Measurements from ENCODE around the gene PRADC1.
"Not testable (repeated sequence)": the region's sequence is repeated elsewhere in the genome, so short reads cannot be mapped to it uniquely, and the experiment has no call there.

Gene PRADC1

DNA sequence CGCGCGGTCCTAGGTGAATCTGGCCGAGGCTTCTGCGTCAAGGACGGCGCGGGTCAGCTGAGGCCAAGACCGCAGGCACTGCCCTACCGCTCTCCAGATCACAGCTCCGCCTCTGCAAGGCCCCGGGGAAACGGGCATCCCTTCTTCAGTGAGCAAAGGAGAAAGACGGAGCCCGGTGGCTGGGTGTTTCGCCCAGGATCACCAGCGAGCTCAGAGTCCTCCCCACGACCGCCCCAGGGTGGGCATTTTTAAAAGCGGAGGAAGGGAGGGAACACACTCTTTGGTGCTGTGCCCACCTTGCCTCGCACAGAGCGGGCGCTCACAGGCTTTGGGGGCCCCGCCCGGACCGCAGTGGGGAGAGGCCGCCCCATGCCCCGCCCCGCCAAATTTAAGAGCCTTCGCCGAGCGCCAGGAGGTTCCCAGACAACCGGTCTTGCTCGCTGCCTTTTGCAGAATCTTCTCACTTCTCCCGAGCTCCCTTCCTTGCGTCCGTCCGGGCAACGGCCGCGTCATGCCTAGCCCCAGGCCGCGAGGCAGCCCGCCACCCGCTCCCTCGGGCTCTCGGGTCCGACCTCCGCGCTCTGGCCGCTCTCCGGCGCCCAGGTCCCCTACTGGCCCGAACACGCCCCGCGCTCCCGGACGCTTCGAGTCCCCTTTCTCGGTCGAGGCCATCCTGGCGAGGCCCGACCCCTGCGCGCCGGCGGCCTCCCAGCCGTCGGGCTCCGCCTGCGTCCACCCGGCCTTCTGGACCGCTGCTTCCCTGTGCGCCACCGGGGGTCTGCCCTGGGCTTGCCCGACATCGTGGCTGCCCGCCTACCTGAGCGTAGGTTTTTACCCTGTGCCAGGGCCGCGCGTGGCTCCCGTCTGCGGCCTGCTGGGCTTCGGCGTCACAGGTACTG lies 30.6 kb downstream of the PRADC1 start, which contains the start of gene NOTO:
TSS of gene NOTO (plus strand) at position 419 of the 899 bp plus-strand sequence. CDS start at position 512, 93 bp downstream.
- no peak for DNase-seq (ENCODE audit: low spot score)

- not testable (repeated sequence) for DNase-seq (ENCODE audit: low spot score)
Observed at GRCh38 chr2:73200281-73200680, 32.8 kb downstream of the PRADC1 start.

GRCh38 chr2:73197579-73197978 lies 35.5 kb downstream of the PRADC1 start:
- DNase-seq (ENCODE audit: low spot score), result no peak

- DNase-seq (ENCODE audit: low spot score), result no peak
Observed at GRCh38 chr2:73187549-73187948, 45.5 kb downstream of the PRADC1 start.

DNA sequence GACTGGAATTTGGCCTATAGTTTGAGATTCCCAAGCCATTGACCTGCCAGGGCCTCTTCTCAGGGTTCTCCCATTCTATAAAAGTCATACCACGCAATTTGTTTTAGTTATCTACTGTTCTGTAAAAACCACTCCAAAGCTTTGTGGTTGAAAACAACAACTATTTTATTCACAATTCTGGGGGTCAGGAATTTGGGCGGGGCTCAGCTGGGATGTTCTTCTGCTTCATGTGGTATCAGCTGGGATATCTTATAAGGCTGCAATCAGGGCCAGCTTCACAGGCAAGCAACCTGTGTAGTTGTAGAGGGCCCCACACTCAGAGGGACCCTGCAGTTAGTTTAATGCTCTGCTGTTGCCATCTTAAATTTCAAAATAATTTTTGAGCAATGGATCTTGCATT lies 47.1 kb downstream of the PRADC1 start:
- peak; percentile 86 for DNase-seq (ENCODE audit: low spot score)

Data from SW480 (cell line).